Immature natural killer cell (primary cell): ENCODE measurements around the gene NSMCE1. TPM values are rescaled to one million over a fixed set of nuclear protein-coding genes. Genes with fewer than 3 reads are reported as not detected.
A peak's percentile ranks its signal among the peaks of the same experiment; 100 is the strongest.
"Not testable (repeated sequence)": the region's sequence is repeated elsewhere in the genome, so short reads cannot be mapped to it uniquely, and the experiment has no call there.

Experiments
- DNase-seq, 3 donors: peaks; one replicate each; pipeline ENCODE4 v3.0.0; 2022; ENCODE audit warnings: mixed read lengths in 1 of 3
- H3K27ac Mint-ChIP-seq, 6 donors: one replicate each; pipeline ENCODE4 v1.8.0; 2020; ENCODE audit warnings: mixed read lengths in 6 of 6, mild to moderate bottlenecking in 5 of 6, inconsistent platforms in 4 of 6, moderate library complexity in 3 of 6
- H3K27me3 Mint-ChIP-seq, 3 donors: one replicate each; pipeline ENCODE4 v1.8.0; 2020 to 2021; ENCODE audit warnings: low read depth in 3 of 3, mild to moderate bottlenecking in 3 of 3, mixed read lengths in 3 of 3, moderate library complexity in 3 of 3, inconsistent platforms in 1 of 3
- H3K36me3 Mint-ChIP-seq, 3 donors: one replicate each; pipeline ENCODE4 v1.8.0; 2020; ENCODE audit warnings: mixed read lengths in 3 of 3, inconsistent platforms in 2 of 3, mild to moderate bottlenecking in 2 of 3
- H3K4me1 Mint-ChIP-seq, 2 donors: one replicate each; pipeline ENCODE4 v1.8.0; 2020; ENCODE audit warnings: inconsistent platforms in 2 of 2, mild to moderate bottlenecking in 2 of 2, mixed read lengths in 2 of 2, moderate library complexity in 1 of 2
- H3K4me3 Mint-ChIP-seq, 5 donors: one replicate each; pipeline ENCODE4 v1.8.0; 2020; ENCODE audit warnings: mild to moderate bottlenecking in 5 of 5, mixed read lengths in 5 of 5, inconsistent platforms in 3 of 5, moderate library complexity in 3 of 5
- H3K9me3 Mint-ChIP-seq, 6 donors: one replicate each; pipeline ENCODE4 v1.8.0; 2020; ENCODE audit warnings: mild to moderate bottlenecking in 6 of 6, mixed read lengths in 6 of 6, inconsistent platforms in 4 of 6, moderate library complexity in 3 of 6
- polyA plus RNA-seq, 3 donors: library from polyadenylated mRNA; unstranded; fragments of 300-500 nt; fragmentation: Illumina TruSeq; gene quantifications; one replicate each; pipeline ENCODE4 v1.2.3, GENCODE V29; 2021

The NSMCE1 gene
- polyA plus RNA-seq, 3 donors from 2014 or later, result 133 to 162 (median 148) TPM

DNA sequence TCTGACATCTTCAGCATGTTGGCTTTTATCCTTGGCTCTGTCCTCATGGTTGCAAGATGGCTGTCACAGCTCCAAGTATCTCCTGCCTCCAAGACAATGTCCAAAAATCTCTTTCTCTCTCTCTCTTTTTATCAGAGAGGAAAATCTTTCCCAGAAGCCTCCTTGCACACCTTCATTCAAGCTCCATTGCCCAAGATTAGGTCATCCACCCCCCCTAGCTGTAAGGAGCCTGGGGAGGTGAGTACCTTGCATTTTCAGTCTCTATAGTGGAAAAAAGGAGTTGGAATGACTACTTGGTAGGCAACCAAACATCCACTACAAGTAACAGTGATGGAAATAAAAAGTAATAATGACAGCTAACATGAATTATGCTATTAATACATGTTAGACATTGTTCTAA, 22.0 kb upstream of the NSMCE1 start:
- peaks cover 6 to 7% of the 10 kb centered on the region in 2 donors for H3K4me1 Mint-ChIP-seq

DNA sequence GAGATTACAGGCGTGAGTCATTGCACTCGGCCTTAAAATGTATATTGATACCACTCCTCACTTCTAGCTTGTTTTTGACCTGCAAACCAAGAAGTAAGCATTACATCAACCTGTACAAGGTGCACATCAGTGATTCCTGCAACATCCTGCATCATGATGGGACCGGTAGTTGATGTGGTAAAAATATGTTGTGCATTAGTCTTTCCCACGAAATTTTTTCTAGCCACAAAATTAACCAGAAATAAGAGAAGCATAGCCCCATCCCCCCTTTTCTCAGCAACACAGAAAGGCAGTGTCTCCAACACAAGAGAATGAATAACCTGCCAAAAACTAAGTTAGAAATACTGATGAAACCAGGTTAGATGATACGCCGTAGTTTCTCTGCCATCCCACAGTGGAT, 21.1 kb upstream of the NSMCE1 start:
- DNase-seq, result no peak
- H3K27ac Mint-ChIP-seq, result peak overlapping the region in 1 of 6 donors; percentile 34
- H3K4me1 Mint-ChIP-seq, result peaks cover 0 to 3% of the 10 kb centered on the region in 2 donors
- H3K4me3 Mint-ChIP-seq, result no peak overlapping the region
- H3K27me3 Mint-ChIP-seq, result peaks cover 0 to 6% (median 0%) of the 10 kb centered on the region in 3 donors
- peaks cover 0 to 7% (median 0%) of the 10 kb centered on the region in 3 donors for H3K36me3 Mint-ChIP-seq
- no peaks in the 10 kb centered on the region for H3K9me3 Mint-ChIP-seq

More for the DNA sequence above, 22.0 kb upstream of the NSMCE1 start:
- no peak for DNase-seq
- no peaks in the 10 kb centered on the region for H3K9me3 Mint-ChIP-seq
- peaks cover 0 to 7% (median 0%) of the 10 kb centered on the region in 3 donors for H3K36me3 Mint-ChIP-seq
- no peak overlapping the region for H3K4me3 Mint-ChIP-seq
- peaks cover 0 to 4% (median 0%) of the 10 kb centered on the region in 3 donors for H3K27me3 Mint-ChIP-seq
- H3K27ac Mint-ChIP-seq, result no peak overlapping the region

- H3K9me3 Mint-ChIP-seq, H3K36me3 Mint-ChIP-seq, H3K27me3 Mint-ChIP-seq, DNase-seq, H3K4me1 Mint-ChIP-seq, H3K27ac Mint-ChIP-seq, H3K4me3 Mint-ChIP-seq: not testable (repeated sequence)
These were observed 19.7 kb upstream of the NSMCE1 start for GRCh38 chr16:27288313-27288712.

DNA sequence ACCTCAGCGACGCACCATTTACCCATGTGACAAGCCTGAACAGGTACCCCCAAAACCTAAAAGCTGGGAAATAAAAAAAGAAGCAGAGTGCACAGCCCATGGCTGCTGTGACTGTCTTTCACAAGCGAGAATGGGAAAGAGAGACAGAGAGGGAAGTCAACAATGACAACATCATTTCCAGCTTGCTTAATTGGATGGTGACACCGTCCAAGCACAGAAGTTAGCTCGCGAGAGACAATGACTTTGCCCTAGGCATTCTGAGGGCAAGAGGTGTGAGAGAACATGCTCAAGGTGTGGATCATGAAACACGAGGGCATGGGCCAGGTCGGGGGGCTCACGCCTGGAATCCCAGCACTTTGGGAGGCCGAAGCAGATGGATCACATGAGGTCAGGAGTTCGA, 19.3 kb upstream of the NSMCE1 start:
- Mint-ChIP-seq H3K36me3 (peaks cover 0 to 7% (median 0%) of the 10 kb centered on the region in 3 donors), H3K4me1 (peaks cover 0 to 3% of the 10 kb centered on the region in 2 donors), H3K9me3 (no peaks in the 10 kb centered on the region), H3K27ac (peak overlapping the region in 1 of 6 donors; percentile 33), H3K4me3 (no peak overlapping the region), H3K27me3 (peaks cover 0 to 8% (median 0%) of the 10 kb centered on the region in 3 donors)
- DNase-seq, result no peak

- Mint-ChIP-seq H3K4me3 (no peak overlapping the region), H3K27ac (peak overlapping the region in 1 of 6 donors; percentile 48), H3K4me1 (peaks cover 0 to 3% of the 10 kb centered on the region in 2 donors), H3K9me3 (no peaks in the 10 kb centered on the region), H3K27me3 (peaks cover 0 to 8% (median 0%) of the 10 kb centered on the region in 3 donors), H3K36me3 (peaks cover 0 to 7% (median 0%) of the 10 kb centered on the region in 3 donors)
- DNase-seq, result no peak
These were observed 18.7 kb upstream of the NSMCE1 start for GRCh38 chr16:27287051-27287811.

DNA sequence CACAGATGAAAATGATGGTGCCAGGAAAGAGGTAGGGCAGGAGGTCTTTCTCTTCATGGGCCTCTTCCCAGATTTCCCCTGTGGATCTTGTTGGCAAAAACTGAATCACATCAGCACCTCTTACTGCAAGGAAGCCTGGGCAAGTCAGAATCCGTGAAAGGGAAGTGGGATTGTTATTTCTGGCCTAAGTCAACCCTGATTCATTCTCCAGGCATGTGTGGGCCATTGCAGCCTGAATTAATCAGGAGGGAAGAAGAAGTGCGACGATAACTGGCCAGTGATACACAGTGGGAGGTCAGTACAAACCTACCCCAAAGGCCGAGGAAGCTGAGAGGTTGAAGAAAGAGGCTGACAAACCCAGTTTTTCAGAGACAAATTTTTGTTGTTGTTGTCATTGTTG, 17.9 kb upstream of the NSMCE1 start:
- no peaks in the 10 kb centered on the region for H3K9me3 Mint-ChIP-seq
- H3K4me1 Mint-ChIP-seq, result peaks cover 0 to 3% of the 10 kb centered on the region in 2 donors
- peaks cover 0 to 8% (median 0%) of the 10 kb centered on the region in 3 donors for H3K27me3 Mint-ChIP-seq
- DNase-seq, result no peak
- H3K4me3 Mint-ChIP-seq, result no peak overlapping the region
- no peak overlapping the region for H3K27ac Mint-ChIP-seq
- H3K36me3 Mint-ChIP-seq, result peaks cover 0 to 7% (median 0%) of the 10 kb centered on the region in 3 donors

GRCh38 chr16:27285676-27286196, 17.2 kb upstream of the NSMCE1 start:
- Mint-ChIP-seq H3K4me1 (peaks cover 0 to 3% of the 10 kb centered on the region in 2 donors), H3K27me3 (peaks cover 0 to 8% (median 0%) of the 10 kb centered on the region in 3 donors), H3K36me3 (peaks cover 0 to 7% (median 0%) of the 10 kb centered on the region in 3 donors), H3K9me3 (no peaks in the 10 kb centered on the region), H3K27ac (no peak overlapping the region), H3K4me3 (no peak overlapping the region)
- no peak for DNase-seq

DNA sequence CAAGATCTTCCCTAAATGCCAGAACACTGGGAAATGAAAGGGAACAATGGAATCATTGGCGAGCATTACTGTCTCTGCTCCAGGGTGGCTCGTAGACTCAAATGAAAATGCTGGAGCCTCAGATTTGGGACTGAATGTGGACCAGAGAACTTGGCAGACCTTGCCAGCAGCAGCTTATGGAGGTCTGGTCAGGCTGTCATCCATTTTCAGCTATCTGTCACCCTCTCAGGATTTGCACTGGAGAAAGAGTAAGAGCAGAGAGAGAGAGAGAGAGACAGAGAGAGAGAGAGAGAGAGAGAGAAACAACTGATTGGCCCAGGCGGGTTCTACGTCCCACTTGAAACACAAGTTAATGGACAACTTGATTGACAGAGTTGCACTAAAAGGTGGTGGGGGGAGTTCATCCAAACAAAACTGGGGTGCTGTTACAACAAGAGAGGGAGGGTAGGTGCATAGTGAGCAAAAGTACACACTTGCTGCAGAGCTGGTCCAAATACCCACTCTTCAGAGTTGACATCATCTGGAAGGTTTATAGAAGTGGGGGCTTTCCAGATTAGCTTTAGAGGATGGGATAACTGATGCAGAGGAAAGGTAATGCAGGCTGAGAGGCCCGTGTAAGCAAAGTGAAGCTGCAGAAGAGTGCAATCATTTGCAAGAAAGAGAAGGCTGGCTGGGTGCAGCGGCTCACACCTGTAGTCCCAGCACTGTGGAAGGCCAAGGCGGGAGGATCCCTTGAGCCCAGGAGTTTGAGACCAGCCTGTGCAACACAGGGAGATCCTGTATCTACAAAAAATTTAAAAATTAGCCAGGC, 16.5 kb upstream of the NSMCE1 start:
- H3K4me3 Mint-ChIP-seq, result no peak overlapping the region
- H3K4me1 Mint-ChIP-seq, result peaks cover 0 to 3% of the 10 kb centered on the region in 2 donors
- H3K27ac Mint-ChIP-seq, result no peak overlapping the region
- DNase-seq, result no peak
- peaks cover 0 to 7% (median 0%) of the 10 kb centered on the region in 3 donors for H3K36me3 Mint-ChIP-seq
- H3K27me3 Mint-ChIP-seq, result peaks cover 0 to 8% (median 0%) of the 10 kb centered on the region in 3 donors
- H3K9me3 Mint-ChIP-seq, result no peaks in the 10 kb centered on the region

DNA sequence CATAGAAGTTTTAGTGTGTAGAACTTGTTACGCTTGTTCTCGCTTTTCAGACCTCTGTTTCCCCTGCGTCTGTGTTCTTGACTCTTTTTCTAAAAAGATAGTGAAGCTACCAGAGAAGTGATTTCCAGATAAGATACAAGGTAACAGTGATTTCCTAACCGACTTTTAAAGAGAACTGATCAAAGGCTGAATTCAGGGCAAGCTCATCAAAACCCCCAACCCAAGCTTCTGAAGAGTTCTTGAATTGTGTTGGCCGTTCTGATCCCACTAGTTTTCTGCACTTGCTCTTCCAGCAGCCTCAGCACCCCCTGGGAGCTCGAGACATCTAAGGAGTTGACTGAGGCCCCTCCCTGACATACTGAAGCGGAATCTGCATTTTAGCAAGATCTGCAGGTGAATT, 12.7 kb upstream of the NSMCE1 start:
- no peak for DNase-seq
- Mint-ChIP-seq H3K9me3 (no peaks in the 10 kb centered on the region), H3K36me3 (peaks cover 0 to 3% (median 0%) of the 10 kb centered on the region in 3 donors), H3K4me3 (no peak overlapping the region), H3K27ac (no peak overlapping the region), H3K27me3 (peaks cover 0 to 4% (median 0%) of the 10 kb centered on the region in 3 donors), H3K4me1 (peaks cover 0 to 3% of the 10 kb centered on the region in 2 donors)

DNA sequence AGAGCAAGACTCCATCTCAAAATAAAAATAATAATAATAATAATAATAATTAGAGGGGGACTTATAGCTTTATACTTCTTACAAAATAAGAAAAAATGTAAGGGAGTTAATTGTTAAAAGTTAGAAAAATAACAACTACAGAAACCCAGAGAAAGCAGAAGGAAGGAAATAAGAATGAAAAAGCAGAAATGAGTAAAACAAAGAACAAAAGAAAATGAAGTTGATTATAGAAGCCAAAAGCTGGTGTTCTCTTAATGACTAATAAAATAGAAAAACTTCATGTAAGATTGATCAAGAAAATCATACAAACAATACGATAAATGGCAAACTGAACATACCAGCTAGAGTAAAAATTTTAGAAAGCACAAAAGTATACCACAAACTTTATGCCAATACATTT, 6.8 kb upstream of the NSMCE1 start:
- Mint-ChIP-seq H3K36me3 (no peaks in the 10 kb centered on the region), H3K27ac (no peak overlapping the region), H3K4me3 (no peak overlapping the region), H3K4me1 (peaks cover 12 to 19% of the 10 kb centered on the region in 2 donors), H3K9me3 (no peaks in the 10 kb centered on the region), H3K27me3 (peaks cover 0 to 4% (median 0%) of the 10 kb centered on the region in 3 donors)
- DNase-seq, result no peak

- H3K4me1 Mint-ChIP-seq, result peaks cover 16 to 28% of the 10 kb centered on the region in 2 donors
- peak overlapping the region; percentile 7 to 92 (median 83) for H3K27ac Mint-ChIP-seq
- H3K36me3 Mint-ChIP-seq, H3K27me3 Mint-ChIP-seq, DNase-seq, H3K9me3 Mint-ChIP-seq: not testable (repeated sequence)
- H3K4me3 Mint-ChIP-seq, result peak overlapping the region in 3 of 5 donors; percentile 17 to 47 (median 46)
These were observed 5.9 kb upstream of the NSMCE1 start for GRCh38 chr16:27274424-27274874.

DNA sequence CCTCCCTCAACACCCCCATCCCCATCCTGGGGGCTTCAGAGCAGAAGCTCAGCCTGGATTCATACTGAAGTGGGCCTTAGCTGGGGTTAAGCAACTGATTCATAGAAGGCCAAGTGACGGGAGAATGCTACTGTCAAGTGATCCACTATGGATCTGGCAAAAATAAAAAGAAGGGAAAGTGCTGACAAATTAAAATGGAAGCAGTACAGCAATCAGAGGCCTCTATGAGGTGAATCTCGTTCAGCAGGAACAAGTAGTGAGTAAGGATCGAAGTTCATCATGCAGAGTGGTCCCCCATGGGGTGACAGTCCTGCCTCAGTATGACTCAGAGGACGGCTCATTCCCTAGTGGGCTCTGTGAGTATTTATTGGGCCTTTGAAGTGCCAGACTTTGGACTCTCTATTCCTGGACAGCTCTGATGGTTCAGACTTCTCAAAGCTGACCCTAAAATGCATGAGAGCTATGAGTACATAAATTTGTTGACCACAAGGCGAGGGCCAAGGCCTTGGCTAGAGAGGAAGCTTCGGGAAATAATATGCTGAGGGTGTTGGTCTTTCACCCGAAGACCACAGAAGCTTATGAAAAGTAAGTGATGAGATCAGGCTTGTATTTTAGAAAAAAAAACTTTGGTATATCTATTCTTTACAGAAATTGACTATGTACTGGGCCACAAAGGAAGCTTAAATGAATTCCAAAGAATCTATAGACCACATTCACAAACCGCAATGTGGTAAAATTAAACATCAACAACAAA, 5.3 kb upstream of the NSMCE1 start:
- DNase-seq, result no peak
- H3K36me3 Mint-ChIP-seq, result no peaks in the 10 kb centered on the region
- peaks cover 20 to 31% of the 10 kb centered on the region in 2 donors for H3K4me1 Mint-ChIP-seq
- H3K4me3 Mint-ChIP-seq, result peak overlapping the region in 3 of 5 donors; percentile 17 to 47 (median 46)
- H3K27ac Mint-ChIP-seq, result peak overlapping the region; percentile 7 to 92 (median 83)
- H3K9me3 Mint-ChIP-seq, result no peaks in the 10 kb centered on the region
- H3K27me3 Mint-ChIP-seq, result peaks cover 0 to 4% (median 2%) of the 10 kb centered on the region in 3 donors

- H3K27me3 Mint-ChIP-seq, result peaks cover 3 to 7% (median 5%) of the 10 kb centered on the region in 3 donors
- no peaks in the 10 kb centered on the region for H3K36me3 Mint-ChIP-seq
- peaks cover 23 to 36% of the 10 kb centered on the region in 2 donors for H3K4me1 Mint-ChIP-seq
- H3K9me3 Mint-ChIP-seq, result no peaks in the 10 kb centered on the region
- peak overlapping the region in 4 of 6 donors; percentile 30 to 92 (median 86) for H3K27ac Mint-ChIP-seq
- H3K4me3 Mint-ChIP-seq, result no peak overlapping the region
- no peak for DNase-seq
These were observed 4.7 kb upstream of the NSMCE1 start for GRCh38 chr16:27273330-27273669.
